HG03095 (cell line): Measurements from ENCODE around the gene COL15A1.
"Not testable (repeated sequence)": the region's sequence is repeated elsewhere in the genome, so short reads cannot be mapped to it uniquely, and the experiment has no call there.

Experiments used
- ATAC-seq: cut with Tn5 transposase; IDR thresholded peaks from one replicate; pipeline ENCODE4 v1.9.1; 2021; ENCODE audit warnings: moderate library complexity; ENCODE audit not compliant: unreplicated experiment

Gene COL15A1

GRCh38 chr9:99073985-99074901 lies 130.5 kb downstream of the COL15A1 start:
- ATAC-seq: no peak

DNA sequence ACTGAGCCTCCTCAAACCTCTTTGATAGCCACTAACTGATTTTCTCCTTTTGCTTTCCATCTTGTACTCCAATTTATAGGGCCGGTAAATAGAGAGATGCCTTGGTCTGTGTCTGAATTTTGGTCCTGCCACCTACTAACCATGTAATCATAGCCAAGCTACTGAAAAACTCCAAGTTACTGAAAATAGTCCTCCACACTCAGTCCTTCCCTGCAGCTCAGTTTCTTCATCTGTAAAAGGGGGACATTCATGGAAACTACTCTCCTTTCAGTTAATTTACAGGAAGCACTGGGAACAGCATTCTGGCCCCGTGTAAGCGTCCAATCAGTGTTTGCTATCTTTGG lies 131.2 kb downstream of the COL15A1 start:
- ATAC-seq: no peak

- no peak for ATAC-seq
Observed at GRCh38 chr9:99075246-99075912, 131.7 kb downstream of the COL15A1 start.

- no peak for ATAC-seq
Observed at GRCh38 chr9:99076030-99076429, 132.3 kb downstream of the COL15A1 start.

- no peak for ATAC-seq
Observed at GRCh38 chr9:99076483-99077171, 132.9 kb downstream of the COL15A1 start.

DNA sequence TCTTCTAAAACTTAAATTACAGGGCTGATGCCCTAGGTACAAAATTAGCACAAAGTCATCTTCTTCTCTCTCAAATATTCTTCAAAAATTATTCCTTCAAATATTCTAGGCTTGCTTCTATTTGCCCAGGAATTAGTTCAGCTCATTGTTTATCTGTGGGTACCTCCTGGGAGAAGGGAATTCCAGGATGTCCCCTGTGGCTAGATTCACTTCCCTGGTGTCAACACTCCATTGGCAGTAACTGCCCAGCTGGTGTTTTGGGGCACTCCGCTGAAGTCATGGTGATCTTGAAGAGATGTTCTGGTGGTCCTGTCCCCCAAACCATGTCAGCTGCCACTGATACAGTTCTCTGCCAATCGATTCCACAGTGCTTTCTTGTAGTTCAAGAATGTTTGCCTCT lies 135.0 kb downstream of the COL15A1 start:
- no peak for ATAC-seq

DNA sequence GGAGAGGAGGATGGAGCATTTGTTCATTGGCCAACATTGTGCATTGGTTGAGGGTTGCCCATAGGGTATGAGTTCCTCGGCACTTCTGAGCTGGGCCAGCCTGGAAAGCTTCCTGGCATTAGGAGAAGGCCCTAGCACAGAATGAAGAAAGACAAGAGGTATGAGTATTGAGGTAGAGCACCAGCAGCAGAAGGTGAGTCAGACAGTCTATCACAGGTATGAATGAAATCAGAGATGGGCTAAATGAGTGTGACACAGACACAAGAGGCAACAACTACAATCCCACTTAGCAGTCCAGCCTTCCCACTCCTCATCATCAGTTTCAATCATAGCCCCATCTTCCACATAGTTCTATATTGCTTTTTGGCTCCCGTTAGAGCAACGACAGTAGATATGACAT lies 135.8 kb downstream of the COL15A1 start:
- no peak for ATAC-seq

DNA sequence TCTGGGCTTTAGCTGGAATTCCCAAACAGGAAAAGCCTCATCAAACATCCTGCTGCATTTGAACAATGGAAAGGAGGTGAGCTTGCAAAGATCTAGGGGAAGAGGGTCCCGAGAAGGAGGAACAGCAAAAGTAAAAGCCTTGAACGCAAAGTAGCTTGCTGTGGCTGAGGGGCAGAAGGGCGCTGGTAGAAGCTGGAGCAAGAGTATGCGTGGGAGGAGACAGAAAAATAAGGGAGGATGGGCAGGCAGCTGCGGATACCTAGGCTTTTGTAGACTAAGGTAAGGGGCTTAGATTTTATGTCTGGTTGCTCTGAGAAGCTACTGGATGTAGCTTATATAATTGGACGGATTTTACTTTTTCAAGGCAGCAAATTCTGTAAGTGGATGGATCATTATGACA lies 139.3 kb downstream of the COL15A1 start:
- ATAC-seq: no peak

DNA sequence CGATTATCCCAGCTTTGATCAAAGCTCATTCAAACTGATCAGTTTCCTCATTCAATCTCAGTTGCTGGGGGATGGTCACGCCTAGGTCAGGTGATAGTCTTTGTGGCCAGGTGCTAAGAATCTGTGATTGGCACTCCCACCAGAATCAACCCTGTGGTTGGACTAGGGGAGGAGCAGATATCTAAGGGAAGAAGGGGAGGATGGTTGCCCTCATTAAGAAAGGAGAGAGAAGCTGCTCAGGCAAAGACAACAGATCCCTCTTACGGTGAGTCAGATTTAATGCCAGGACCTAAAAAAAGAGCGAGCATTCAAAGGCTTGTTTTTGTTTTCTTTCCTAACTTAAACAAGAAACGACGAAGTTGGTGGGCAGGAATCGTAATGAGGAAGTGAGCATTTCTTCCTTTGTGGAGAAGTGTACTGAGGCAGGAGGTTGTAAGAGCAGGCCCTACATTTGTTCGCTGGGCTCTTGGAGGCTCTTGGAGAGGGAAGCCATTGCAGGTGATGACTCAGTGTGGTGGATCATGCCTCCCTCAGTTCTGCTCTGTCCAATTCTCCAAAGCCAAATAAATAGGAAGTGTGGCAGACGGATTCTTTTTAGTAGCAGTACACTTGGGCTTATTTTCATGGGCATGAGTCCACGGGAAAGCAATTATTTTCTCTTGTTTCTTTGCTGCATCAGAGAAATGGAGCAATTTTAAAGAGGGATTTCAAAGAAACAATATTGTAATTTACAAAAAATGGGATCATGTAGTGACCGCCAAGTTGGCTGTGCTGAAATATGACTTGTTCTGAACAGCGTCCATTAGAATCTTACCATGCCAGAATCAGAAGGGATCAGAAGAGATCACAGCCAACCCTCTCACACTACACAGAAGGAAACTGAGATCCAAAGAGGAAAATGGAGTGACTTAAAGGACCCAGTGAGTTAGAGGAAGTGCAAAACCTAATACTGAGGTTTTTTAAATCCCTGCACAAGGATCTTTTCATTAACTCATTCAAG lies 142.5 kb downstream of the COL15A1 start:
- no peak for ATAC-seq

GRCh38 chr9:99087462-99087861 lies 143.8 kb downstream of the COL15A1 start:
- ATAC-seq: no peak

- no peak for ATAC-seq
Observed at GRCh38 chr9:99090336-99091130, 146.8 kb downstream of the COL15A1 start.

GRCh38 chr9:99092643-99093491 lies 149.2 kb downstream of the COL15A1 start:
- no peak for ATAC-seq

GRCh38 chr9:99093492-99093791 lies 149.7 kb downstream of the COL15A1 start:
- ATAC-seq: no peak

DNA sequence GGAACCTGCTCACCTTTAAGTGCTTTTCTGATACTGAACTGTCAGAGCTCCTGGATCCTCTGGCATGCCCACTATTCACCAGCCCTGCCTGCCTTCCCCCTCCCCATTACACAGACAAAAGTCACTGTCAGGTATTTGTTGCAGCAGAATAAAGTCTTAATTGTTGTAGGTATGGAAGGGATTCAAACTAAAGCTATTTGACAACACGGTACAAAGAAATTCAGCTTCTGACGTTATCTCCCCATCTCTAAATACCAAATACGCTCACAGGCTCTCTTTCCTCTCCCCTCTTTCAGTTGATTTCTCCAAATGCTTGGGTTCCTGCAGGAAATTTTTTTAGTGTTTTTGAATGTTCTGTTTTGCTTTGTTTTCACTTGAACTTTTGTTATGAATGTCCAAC lies 151.9 kb downstream of the COL15A1 start:
- ATAC-seq: no peak

DNA sequence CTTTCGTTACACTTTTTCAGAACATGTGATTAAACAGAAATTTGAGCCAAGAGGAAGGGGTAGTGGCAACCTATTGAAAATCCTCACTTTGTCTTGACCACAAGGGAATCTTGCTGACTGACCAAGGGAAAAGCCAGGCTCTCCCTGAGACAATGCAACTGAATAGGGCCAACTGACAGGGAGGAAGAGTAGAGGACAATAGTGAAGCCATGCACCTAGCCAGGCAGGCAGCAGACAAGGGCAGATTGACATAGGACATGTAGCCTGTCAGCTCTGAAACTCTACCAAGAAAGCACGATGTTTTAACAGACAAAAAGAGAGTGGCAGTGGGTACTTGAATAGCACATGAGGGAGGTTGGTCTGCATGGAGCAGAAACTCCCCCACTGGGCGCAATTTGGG lies 152.7 kb downstream of the COL15A1 start:
- no peak for ATAC-seq

- not testable (repeated sequence) for ATAC-seq
Observed at GRCh38 chr9:99099806-99100585, 156.3 kb downstream of the COL15A1 start.

DNA sequence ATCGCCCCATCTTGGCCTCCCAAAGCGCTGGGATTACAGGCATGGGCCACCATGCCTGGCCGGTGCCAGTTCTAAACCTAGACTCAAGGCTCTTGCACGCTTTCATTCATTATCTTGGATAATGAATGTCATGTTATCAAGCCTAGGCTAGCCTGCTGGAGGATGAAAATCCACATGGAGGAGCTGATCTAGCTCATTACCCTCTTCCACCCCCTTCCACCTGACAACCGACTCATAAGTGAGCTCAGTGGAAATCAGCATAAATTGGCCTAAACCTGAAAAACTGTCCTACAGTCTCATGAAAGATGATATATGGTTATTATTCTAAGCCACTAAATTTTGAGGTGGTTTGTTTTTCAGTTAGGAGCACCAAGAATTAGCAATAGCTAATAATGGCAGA lies 157.6 kb downstream of the COL15A1 start:
- ATAC-seq: no peak

DNA sequence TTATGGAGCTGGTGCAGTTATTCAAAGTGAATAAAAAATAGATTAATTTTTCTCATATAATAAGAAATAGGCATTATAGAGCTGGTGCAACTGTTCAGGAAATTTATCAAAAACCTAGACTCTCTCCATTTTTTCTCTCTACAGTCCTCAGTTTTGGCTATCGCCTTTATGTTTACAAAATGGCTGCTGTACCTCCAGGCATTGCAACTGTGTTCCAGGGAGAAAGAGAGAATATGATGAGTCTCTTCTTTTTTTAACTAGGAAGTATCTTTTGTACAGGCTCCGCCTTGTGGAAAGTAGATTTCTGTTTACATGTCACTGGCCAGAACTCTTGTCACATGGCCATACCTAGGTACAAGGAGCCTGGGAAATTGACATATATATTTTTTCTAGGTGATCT lies 158.1 kb downstream of the COL15A1 start:
- ATAC-seq: no peak
